Esophagus squamous epithelium (tissue), 5 donors: ENCODE data around the gene BTAF1. TPM values are rescaled to one million over a fixed set of nuclear protein-coding genes. Genes with fewer than 3 reads are reported as not detected.

Source experiments
- DNase-seq: peaks from one replicate; lab custom pipeline; 2025; lab: John Stamatoyannopoulos, UW
- H3K27ac ChIP-seq, 4 donors: fragments of 200-600 bp; sonication (generic); one replicate each; pipeline ENCODE4 v1.5.1; 2016 to 2019; ENCODE audit warnings: mild to moderate bottlenecking in 1 of 4
- H3K27me3 ChIP-seq, 4 donors: fragments of 200-600 bp; sonication (generic); 1 replicate in 3 of 4; 2 replicates in 1 of 4; pipeline versions ENCODE4 v1.5.1 to v1.6.0; 2017 to 2021; ENCODE audit warnings: antibody characterized with exemption in 1 of 4
- H3K36me3 ChIP-seq, 3 donors: fragments of 200-600 bp; sonication (generic); one replicate each; pipeline ENCODE4 v1.5.1; 2016 to 2019
- H3K4me1 ChIP-seq, 3 donors: fragments of 200-600 bp; sonication (generic); one replicate each; pipeline ENCODE4 v1.5.1; 2017 to 2019
- H3K4me3 ChIP-seq, 4 donors: fragments of 200-600 bp; sonication (generic); 1 replicate in 3 of 4; 2 replicates in 1 of 4; pipeline ENCODE4 v1.5.1; 2016 to 2019; ENCODE audit warnings: mild to moderate bottlenecking in 2 of 4, moderate library complexity in 1 of 4
- H3K9me3 ChIP-seq, 3 donors: fragments of 200-600 bp; sonication (generic); one replicate each; pipeline ENCODE4 v1.5.1; 2016 to 2019
- POLR2A ChIP-seq, 4 donors: fragments of 450-650 bp; IDR thresholded peaks; one replicate each; pipeline ENCODE4 v1.6.1; 2017; ENCODE audit warnings: antibody characterized with exemption in 4 of 4, mild to moderate bottlenecking in 4 of 4, moderate library complexity in 3 of 4
- WGBS, 2 donors: methylation state at CpG; one replicate each; pipeline ENCODE4 v1.1.5; 2018; 5-methylcytosine and 5-hydroxymethylcytosine counted together
- intact Hi-C: fragments of 100-400 bp; cut with DNase I; formaldehyde crosslinking; loops from one replicate; pipeline ENCODE4 v1.15.0; 2022
- total RNA-seq, 4 donors: library from RNA; depleted of rRNA; stranded (reverse); fragments of >200 nt; gene quantifications; one replicate each; pipeline ENCODE4 v1.1.0, GENCODE V29; 2016
- TF ChIP-seq, protein P1 (sequence below), 6 experiments: fragments of 450-650 bp in 4 of 6; fragments of 200-600 bp in 2 of 6; sonication (generic) in 2 of 6; IDR thresholded peaks; one replicate each; pipeline ENCODE4 v1.5.1; 2016 to 2019; ENCODE audit warnings: antibody characterized with exemption in 6 of 6, mild to moderate bottlenecking in 4 of 6, moderate library complexity in 4 of 6
- donor health status: DM: yes; HTN: yes; CAD: no.

The BTAF1 gene
- total RNA-seq, 4 donors from 2014 or later, result 19.0 to 52.8 (median 28.0) TPM

DNA sequence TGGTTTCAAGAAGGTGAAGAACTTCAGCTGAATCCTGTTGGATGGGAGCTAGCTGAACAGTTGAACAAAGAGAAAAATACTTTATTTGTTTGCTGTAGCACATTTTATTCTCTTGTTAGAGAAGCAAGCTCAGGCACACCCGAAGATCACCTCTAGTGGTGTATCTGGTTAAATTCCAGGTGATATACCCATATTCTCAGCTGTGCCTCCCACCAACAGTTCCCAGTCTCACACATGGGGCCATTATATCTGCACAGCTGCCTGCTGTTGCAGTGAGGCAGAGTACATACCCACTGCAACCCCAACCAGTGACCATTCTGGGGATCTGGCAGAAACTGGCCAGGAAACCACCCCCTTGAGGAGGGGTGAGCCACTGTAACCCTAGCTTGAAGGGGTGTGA is 9.2 kb downstream of the BTAF1 start:
- Histone ChIP-seq H3K36me3 (peaks cover 0 to 35% (median 6%) of the 10 kb centered on the region in 3 donors), H3K4me1 (peaks cover 10 to 87% (median 18%) of the 10 kb centered on the region in 3 donors), H3K27me3 (no peaks in the 10 kb centered on the region), H3K27ac (no peak overlapping the region), H3K4me3 (no peak overlapping the region), H3K9me3 (no peaks in the 10 kb centered on the region)
- intact Hi-C loops, result no loop called here
- TF ChIP-seq, protein P1, sequence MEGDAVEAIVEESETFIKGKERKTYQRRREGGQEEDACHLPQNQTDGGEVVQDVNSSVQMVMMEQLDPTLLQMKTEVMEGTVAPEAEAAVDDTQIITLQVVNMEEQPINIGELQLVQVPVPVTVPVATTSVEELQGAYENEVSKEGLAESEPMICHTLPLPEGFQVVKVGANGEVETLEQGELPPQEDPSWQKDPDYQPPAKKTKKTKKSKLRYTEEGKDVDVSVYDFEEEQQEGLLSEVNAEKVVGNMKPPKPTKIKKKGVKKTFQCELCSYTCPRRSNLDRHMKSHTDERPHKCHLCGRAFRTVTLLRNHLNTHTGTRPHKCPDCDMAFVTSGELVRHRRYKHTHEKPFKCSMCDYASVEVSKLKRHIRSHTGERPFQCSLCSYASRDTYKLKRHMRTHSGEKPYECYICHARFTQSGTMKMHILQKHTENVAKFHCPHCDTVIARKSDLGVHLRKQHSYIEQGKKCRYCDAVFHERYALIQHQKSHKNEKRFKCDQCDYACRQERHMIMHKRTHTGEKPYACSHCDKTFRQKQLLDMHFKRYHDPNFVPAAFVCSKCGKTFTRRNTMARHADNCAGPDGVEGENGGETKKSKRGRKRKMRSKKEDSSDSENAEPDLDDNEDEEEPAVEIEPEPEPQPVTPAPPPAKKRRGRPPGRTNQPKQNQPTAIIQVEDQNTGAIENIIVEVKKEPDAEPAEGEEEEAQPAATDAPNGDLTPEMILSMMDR (IDR thresholded peaks at IDR 0.05), result no peak
- no peak for TF ChIP-seq POLR2A (IDR thresholded peaks at IDR 0.05)
- WGBS, 2 donors, result 63 to 70% methylated on average over 1 of the region's 1 CpG
- no peak for DNase-seq

GRCh38 chr10:91935886-91936285 is 12.3 kb downstream of the BTAF1 start:
- intact Hi-C loops, result no loop called here
- WGBS, 2 donors, result 51 to 75% methylated on average over 2 of the region's 2 CpGs
- TF ChIP-seq POLR2A (IDR thresholded peaks at IDR 0.05), result no peak
- TF ChIP-seq, protein P1 (IDR thresholded peaks at IDR 0.05), result no peak
- Histone ChIP-seq H3K9me3 (no peaks in the 10 kb centered on the region), H3K36me3 (peaks cover 0 to 37% (median 6%) of the 10 kb centered on the region in 3 donors), H3K27ac (peak overlapping the region in 3 of 4 donors; percentile 17 to 63 (median 39)), H3K4me3 (no peak overlapping the region), H3K27me3 (no peaks in the 10 kb centered on the region), H3K4me1 (peaks cover 10 to 67% (median 14%) of the 10 kb centered on the region in 3 donors)
- DNase-seq, result no peak

DNA sequence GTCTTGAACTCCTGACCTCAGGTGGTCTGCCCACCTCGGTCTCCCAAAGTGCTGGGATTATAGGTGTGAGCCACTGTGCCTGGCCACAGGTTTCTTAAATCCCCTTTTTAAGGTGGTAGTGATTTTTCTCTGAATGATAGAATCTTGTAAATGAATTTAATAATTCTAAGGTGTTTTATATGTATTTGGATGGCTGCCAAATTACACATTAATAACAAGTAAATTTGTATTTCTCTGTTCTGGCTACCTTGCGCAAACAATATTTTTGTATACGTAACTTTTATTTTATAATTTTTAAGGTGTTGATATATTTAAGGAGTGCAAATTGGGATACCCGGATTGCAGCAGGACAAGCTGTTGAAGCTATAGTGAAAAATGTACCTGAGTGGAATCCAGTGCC is 16.1 kb downstream of the BTAF1 start:
- TF ChIP-seq POLR2A (IDR thresholded peaks at IDR 0.05), result no peak
- TF ChIP-seq, protein P1 (IDR thresholded peaks at IDR 0.05), result no peak
- Histone ChIP-seq H3K27ac (no peak overlapping the region), H3K36me3 (peaks cover 0 to 53% (median 6%) of the 10 kb centered on the region in 3 donors), H3K9me3 (no peaks in the 10 kb centered on the region), H3K4me3 (no peak overlapping the region), H3K4me1 (peaks cover 0 to 34% (median 8%) of the 10 kb centered on the region in 3 donors), H3K27me3 (no peaks in the 10 kb centered on the region)
- intact Hi-C loops, result no loop called here
- DNase-seq, result no peak
- 91 to 97% methylated on average over 4 of the region's 4 CpGs for WGBS, 2 donors

- H3K36me3 ChIP-seq, result peaks cover 0 to 65% (median 5%) of the 10 kb centered on the region in 3 donors
- H3K9me3 ChIP-seq, result no peaks in the 10 kb centered on the region
- DNase-seq, result no peak
- no peak overlapping the region for H3K27ac ChIP-seq
- intact Hi-C loops, result no loop called here
- TF ChIP-seq POLR2A (IDR thresholded peaks at IDR 0.05), result no peak
- TF ChIP-seq, protein P1 (IDR thresholded peaks at IDR 0.05), result no peak
- H3K4me3 ChIP-seq, result no peak overlapping the region
- 67 to 88% methylated on average over 1 of the region's 1 CpG for WGBS, 2 donors
- peaks cover 0 to 16% (median 0%) of the 10 kb centered on the region in 3 donors for H3K4me1 ChIP-seq
- no peaks in the 10 kb centered on the region for H3K27me3 ChIP-seq
Observed at GRCh38 chr10:91941426-91941825, 17.9 kb downstream of the BTAF1 start.

GRCh38 chr10:91944880-91945630 is 21.5 kb downstream of the BTAF1 start:
- Histone ChIP-seq H3K4me1 (peaks cover 0 to 3% (median 0%) of the 10 kb centered on the region in 3 donors), H3K36me3 (peaks cover 0 to 75% (median 0%) of the 10 kb centered on the region in 3 donors), H3K4me3 (no peak overlapping the region), H3K27me3 (no peaks in the 10 kb centered on the region), H3K27ac (no peak overlapping the region), H3K9me3 (no peaks in the 10 kb centered on the region)
- TF ChIP-seq POLR2A (IDR thresholded peaks at IDR 0.05), result no peak
- TF ChIP-seq, protein P1 (IDR thresholded peaks at IDR 0.05), result no peak
- DNase-seq, result no peak
- 77 to 85% methylated on average over 5 of the region's 5 CpGs for WGBS, 2 donors
- intact Hi-C loops, result no loop called here
